Keratinocyte (primary cell): ENCODE results near the gene SLC12A8. TPM values are rescaled to one million over a fixed set of nuclear protein-coding genes. Genes with fewer than 3 reads are reported as not detected.

Experiments used
- DNase-seq: peaks from one replicate; pipeline ENCODE4 v3.0.0-alpha.2; 2011; ENCODE audit warnings: low read depth, missing footprints, low spot score
- FAIRE-seq: peaks from 2 replicates; lab custom pipeline; 2011; peaks lifted over from hg19 to GRCh38; lab: Jason Lieb, UNC
- H2AFZ ChIP-seq: 2 replicates; pipeline ENCODE4 v1.6.0; 2012; ENCODE audit warnings: low read length, control low read depth, inconsistent platforms; ENCODE audit not compliant: control insufficient read depth
- H3K27ac ChIP-seq: 2 replicates; pipeline ENCODE4 v1.5.1; 2011; ENCODE audit warnings: low read length; ENCODE audit not compliant: control insufficient read depth, insufficient read depth
- H3K27me3 ChIP-seq: 3 replicates; pipeline ENCODE4 v1.6.0; 2011; ENCODE audit warnings: low read length; ENCODE audit not compliant: control insufficient read depth, insufficient read depth; ENCODE audit errors: extremely low read depth
- H3K36me3 ChIP-seq, 2 experiments: 2 replicates in 1 of 2; 3 replicates in 1 of 2; pipeline ENCODE4 v1.5.1; 2011; ENCODE audit warnings: low read length in 2 of 2, mild to moderate bottlenecking in 1 of 2; ENCODE audit not compliant: control insufficient read depth in 2 of 2, insufficient read depth in 2 of 2; ENCODE audit errors: extremely low read depth in 1 of 2
- H3K4me1 ChIP-seq: 3 replicates; pipeline ENCODE4 v1.5.1; 2011; ENCODE audit warnings: low read length; ENCODE audit not compliant: control insufficient read depth, insufficient read depth; ENCODE audit errors: extremely low read depth
- H3K4me2 ChIP-seq: 3 replicates; pipeline ENCODE4 v1.6.0; 2011; ENCODE audit warnings: low read depth, low read length; ENCODE audit not compliant: control insufficient read depth, insufficient read depth; ENCODE audit errors: extremely low read depth
- H3K4me3 ChIP-seq, 3 experiments: fragments of 200-600 bp in 1 of 3; sonication (generic) in 1 of 3; 2 replicates in 2 of 3; 3 replicates in 1 of 3; pipeline ENCODE4 v1.5.1; 2011 to 2016; ENCODE audit warnings: low read length in 3 of 3, mild to moderate bottlenecking in 3 of 3, control low read depth in 2 of 3, inconsistent platforms in 1 of 3, low read depth in 1 of 3, mixed read lengths in 1 of 3, mixed run types in 1 of 3, moderate library complexity in 1 of 3; ENCODE audit not compliant: control insufficient read depth in 2 of 3, insufficient read depth in 2 of 3; ENCODE audit errors: extremely low read depth in 1 of 3
- H3K79me2 ChIP-seq: 2 replicates; pipeline ENCODE4 v1.6.0; 2012; ENCODE audit warnings: low read length; ENCODE audit not compliant: control insufficient read depth, insufficient read depth
- H3K9ac ChIP-seq: 3 replicates; pipeline ENCODE4 v1.6.0; 2011; ENCODE audit warnings: low read length; ENCODE audit not compliant: control insufficient read depth, insufficient read depth; ENCODE audit errors: extremely low read depth
- H3K9me1 ChIP-seq: 3 replicates; pipeline ENCODE4 v1.6.0; 2011; ENCODE audit warnings: low read length; ENCODE audit not compliant: control insufficient read depth, insufficient read depth; ENCODE audit errors: extremely low read depth
- H3K9me3 ChIP-seq: 2 replicates; pipeline ENCODE4 v1.5.1; 2012; ENCODE audit warnings: low read depth, low read length; ENCODE audit not compliant: control insufficient read depth
- H4K20me1 ChIP-seq: 3 replicates; pipeline ENCODE4 v1.6.0; 2011; ENCODE audit warnings: low read length; ENCODE audit not compliant: control insufficient read depth, insufficient read depth; ENCODE audit errors: extremely low read depth
- EZH2 ChIP-seq: IDR thresholded peaks from one replicate; pipeline ENCODE4 v1.6.1; 2012; ENCODE audit warnings: inconsistent platforms, mild to moderate bottlenecking, low read length, moderate library complexity
- dilution Hi-C: fragments of 300-500 bp; cut with MboI; formaldehyde crosslinking; loops from one replicate; pipeline ENCODE4 v1.7.0; 2020; ENCODE audit warnings: low sequenced_read_pairs; ENCODE audit not compliant: extremely low pct_ligation_motif_present
- polyA plus RNA-seq, 5 experiments: library from polyadenylated mRNA; depleted of rRNA in 3 of 5; stranded (reverse) in 3 of 5; stranded (forward) in 1 of 5; unstranded in 1 of 5; fragments of >200 nt; gene quantifications; 1 replicate in 1 of 5; 2 replicates in 3 of 5; 3 replicates in 1 of 5; pipeline versions ENCODE4 v1.2.1 to v1.2.3, GENCODE V29; 2011 to 2012; ENCODE audit warnings: missing spikeins in 2 of 5, low read depth in 1 of 5, low replicate concordance in 1 of 5
- TF ChIP-seq, protein P1 (sequence below), 3 experiments: IDR thresholded peaks in 1 of 3; conservative IDR thresholded peaks in 1 of 3; optimal IDR thresholded peaks in 1 of 3; 2 replicates in 2 of 3; 3 replicates in 1 of 3; pipeline versions ENCODE3 to v1.5.1; 2011; ENCODE audit warnings: low read length in 3 of 3, mild to moderate bottlenecking in 3 of 3, moderate library complexity in 2 of 3, control low read depth in 1 of 3, inconsistent platforms in 1 of 3; ENCODE audit not compliant: insufficient read depth in 2 of 3; ENCODE audit errors: extremely low read depth in 1 of 3

Gene SLC12A8
- polyA plus RNA-seq, 1 donor (not counting 4 experiments of a cell fraction or from before 2014, with no cell fraction given): 6.9 TPM

DNA sequence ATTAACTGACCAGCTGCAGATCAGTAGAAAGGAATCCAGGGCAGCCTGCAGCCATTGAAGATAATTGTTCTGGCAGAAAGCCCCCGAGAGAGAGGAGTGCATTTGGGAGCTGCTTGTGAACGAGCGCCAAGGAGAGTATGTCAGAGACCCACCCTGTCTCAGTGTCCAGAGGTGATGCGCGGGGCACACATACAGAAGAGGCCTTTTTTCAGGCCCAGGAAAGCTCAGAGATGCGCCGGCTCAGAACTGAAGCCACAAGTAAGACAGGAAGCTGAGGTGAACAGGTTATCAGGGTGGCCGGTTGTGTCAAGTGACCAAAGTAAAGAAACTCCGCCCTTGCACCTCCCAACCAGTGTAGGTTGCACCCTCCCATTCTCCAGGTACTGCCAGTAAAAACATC is 96.9 kb downstream of the SLC12A8 start:
- no peak overlapping the region for H3K4me3 ChIP-seq
- H3K4me2 ChIP-seq: no peak overlapping the region
- H3K9me1 ChIP-seq: no peaks in the 10 kb centered on the region
- peaks cover 21% of the 10 kb centered on the region for H3K4me1 ChIP-seq
- H3K27ac ChIP-seq: no peak overlapping the region
- H3K9me3 ChIP-seq: no peaks in the 10 kb centered on the region
- no peak for DNase-seq
- no peak overlapping the region for H3K9ac ChIP-seq
- no peak for TF ChIP-seq EZH2
- TF ChIP-seq, protein P1, sequence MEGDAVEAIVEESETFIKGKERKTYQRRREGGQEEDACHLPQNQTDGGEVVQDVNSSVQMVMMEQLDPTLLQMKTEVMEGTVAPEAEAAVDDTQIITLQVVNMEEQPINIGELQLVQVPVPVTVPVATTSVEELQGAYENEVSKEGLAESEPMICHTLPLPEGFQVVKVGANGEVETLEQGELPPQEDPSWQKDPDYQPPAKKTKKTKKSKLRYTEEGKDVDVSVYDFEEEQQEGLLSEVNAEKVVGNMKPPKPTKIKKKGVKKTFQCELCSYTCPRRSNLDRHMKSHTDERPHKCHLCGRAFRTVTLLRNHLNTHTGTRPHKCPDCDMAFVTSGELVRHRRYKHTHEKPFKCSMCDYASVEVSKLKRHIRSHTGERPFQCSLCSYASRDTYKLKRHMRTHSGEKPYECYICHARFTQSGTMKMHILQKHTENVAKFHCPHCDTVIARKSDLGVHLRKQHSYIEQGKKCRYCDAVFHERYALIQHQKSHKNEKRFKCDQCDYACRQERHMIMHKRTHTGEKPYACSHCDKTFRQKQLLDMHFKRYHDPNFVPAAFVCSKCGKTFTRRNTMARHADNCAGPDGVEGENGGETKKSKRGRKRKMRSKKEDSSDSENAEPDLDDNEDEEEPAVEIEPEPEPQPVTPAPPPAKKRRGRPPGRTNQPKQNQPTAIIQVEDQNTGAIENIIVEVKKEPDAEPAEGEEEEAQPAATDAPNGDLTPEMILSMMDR (optimal IDR thresholded peaks at IDR 0.05 in 1 of 3, IDR thresholded peaks at IDR 0.05 in 1 of 3, conservative IDR thresholded peaks at IDR 0.05 in 1 of 3; ENCODE audit: extremely low read depth in 1 of 3, insufficient read depth in 2 of 3, low read length in 3 of 3): no peak
- dilution Hi-C loops: no loop called here
- no peak for FAIRE-seq
- no peaks in the 10 kb centered on the region for H3K27me3 ChIP-seq
- peaks cover 2 to 4% of the 10 kb centered on the region in 2 experiments for H3K36me3 ChIP-seq
- no peak overlapping the region for H2AFZ ChIP-seq
- H4K20me1 ChIP-seq: no peaks in the 10 kb centered on the region
- no peaks in the 10 kb centered on the region for H3K79me2 ChIP-seq

DNA sequence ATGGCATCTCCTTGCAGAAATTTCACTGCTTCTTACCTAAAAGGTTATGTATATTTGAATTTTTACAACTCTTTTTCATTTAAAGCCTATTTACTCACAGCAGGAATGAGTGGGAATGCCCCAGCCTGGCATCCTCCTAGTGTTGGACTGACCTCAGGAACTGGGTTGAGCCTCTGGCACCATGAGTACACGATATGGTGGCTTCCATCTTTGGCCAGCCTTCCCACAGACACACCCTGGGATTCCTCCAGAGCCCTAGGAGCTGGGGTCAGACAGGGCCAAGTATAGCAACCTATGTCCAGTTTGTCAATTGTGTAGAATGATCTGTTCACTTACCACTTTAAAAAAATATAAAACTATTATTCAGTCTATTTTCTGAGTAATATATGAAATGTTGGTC is 99.6 kb downstream of the SLC12A8 start:
- H3K9ac ChIP-seq: no peak overlapping the region
- no peak overlapping the region for H3K4me2 ChIP-seq
- no peak overlapping the region for H3K27ac ChIP-seq
- no peaks in the 10 kb centered on the region for H3K9me1 ChIP-seq
- DNase-seq (no peak), FAIRE-seq (no peak)
- peaks cover 45% of the 10 kb centered on the region for H3K4me1 ChIP-seq
- no peak overlapping the region for H2AFZ ChIP-seq
- H3K27me3 ChIP-seq: no peaks in the 10 kb centered on the region
- no peaks in the 10 kb centered on the region for H4K20me1 ChIP-seq
- TF ChIP-seq, protein P1 (optimal IDR thresholded peaks at IDR 0.05 in 1 of 3, IDR thresholded peaks at IDR 0.05 in 1 of 3, conservative IDR thresholded peaks at IDR 0.05 in 1 of 3; ENCODE audit: extremely low read depth in 1 of 3, insufficient read depth in 2 of 3, low read length in 3 of 3): no peak
- TF ChIP-seq EZH2: no peak
- dilution Hi-C loops: no loop called here
- H3K4me3 ChIP-seq: no peak overlapping the region
- H3K36me3 ChIP-seq: peaks cover 1% of the 10 kb centered on the region in 2 experiments
- H3K9me3 ChIP-seq: no peaks in the 10 kb centered on the region
- no peaks in the 10 kb centered on the region for H3K79me2 ChIP-seq
